LHCN-M2 (cell line): ENCODE data around the gene SYT17. TPM values are rescaled to one million over a fixed set of nuclear protein-coding genes. Genes with fewer than 3 reads are reported as not detected.

Experiments
- DNase-seq: peaks from one replicate; pipeline ENCODE4 v3.0.0-alpha.2; 2012; ENCODE audit warnings: low read depth
- total RNA-seq: library from RNA; depleted of rRNA; stranded (reverse); fragments of >200 nt; gene quantifications from 2 replicates; pipeline ENCODE4 v1.2.3, GENCODE V29; 2014

The SYT17 gene
- total RNA-seq, 1 experiment from 2014 or later: not detected

DNA sequence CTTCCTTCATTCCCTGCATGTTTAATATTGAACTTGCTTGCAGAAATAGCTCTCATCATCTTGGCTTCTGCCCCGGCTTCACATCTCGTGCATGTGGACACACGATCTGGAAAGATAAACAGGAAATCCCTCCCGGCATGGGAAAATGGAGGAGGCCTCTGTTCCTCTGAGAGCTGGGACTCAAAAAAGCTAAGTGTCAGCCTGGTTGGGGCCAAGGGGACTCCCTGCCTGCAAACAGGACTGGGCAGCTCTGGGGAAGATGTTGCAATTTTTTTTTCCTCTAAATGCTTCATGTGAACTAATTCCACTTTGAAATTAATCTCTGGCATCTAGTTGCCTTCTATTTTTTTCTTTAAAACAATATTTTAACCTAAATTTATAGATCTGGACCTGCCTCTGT lies 29.4 kb upstream of the SYT17 start:
- peak; percentile 61 for DNase-seq

- DNase-seq: no peak
Measured at GRCh38 chr16:19139436-19140091, 28.5 kb upstream of the SYT17 start.

GRCh38 chr16:19140396-19140795 lies 27.6 kb upstream of the SYT17 start:
- DNase-seq: no peak

DNA sequence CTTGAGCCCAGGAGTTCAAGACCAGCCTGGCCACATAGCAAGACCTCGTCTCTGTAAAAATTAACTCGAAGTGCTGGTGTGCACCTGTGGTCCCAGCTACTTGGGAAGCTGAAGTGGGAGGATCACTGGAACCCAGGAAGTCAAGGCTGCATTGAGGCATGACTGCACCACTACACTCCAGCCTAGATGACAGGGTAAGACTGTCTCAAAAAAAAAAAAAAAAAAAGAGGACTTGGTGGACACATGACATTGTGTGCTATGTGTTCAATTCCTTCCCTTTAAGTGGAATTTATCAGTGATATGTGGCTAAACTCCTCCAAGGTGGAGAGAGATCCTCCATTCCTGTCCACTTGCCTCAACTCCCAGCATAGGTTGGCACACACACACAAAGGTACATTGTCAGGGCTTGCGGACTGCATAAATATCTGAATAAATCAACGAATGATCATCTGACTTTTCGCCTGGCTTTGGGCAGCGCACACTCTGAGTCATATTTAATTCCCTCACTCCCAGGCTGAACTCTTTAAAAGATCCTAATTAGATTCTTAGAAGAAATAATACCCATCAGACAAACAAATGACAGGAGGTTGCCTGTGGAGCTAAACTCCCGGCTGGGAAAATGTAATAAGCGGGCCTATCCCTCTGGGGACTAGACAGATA lies 25.0 kb upstream of the SYT17 start:
- no peak for DNase-seq

- DNase-seq: no peak
Measured at GRCh38 chr16:19143599-19143956, 24.5 kb upstream of the SYT17 start.

DNA sequence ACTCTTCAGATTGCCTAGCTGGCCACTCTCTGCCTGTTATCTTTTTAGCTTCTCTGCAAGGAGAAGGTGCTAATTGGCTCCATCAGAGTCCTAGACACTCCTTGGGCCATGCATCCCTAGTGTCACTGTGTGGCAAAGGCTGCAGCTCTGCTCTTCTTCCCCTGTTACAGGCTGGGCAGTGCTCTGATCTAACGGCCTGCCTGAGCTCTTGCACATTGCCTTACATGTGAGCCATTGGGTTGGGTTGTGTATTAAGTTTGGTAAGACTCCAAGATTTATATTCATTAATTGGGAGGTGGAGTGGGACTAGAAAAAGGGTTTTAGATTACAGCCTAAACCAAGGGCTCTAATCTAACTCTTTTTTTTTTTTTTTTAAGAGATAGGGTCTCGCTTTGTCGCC lies 23.0 kb upstream of the SYT17 start:
- no peak for DNase-seq

- no peak for DNase-seq
Measured at GRCh38 chr16:19147126-19147525, 20.9 kb upstream of the SYT17 start.

DNA sequence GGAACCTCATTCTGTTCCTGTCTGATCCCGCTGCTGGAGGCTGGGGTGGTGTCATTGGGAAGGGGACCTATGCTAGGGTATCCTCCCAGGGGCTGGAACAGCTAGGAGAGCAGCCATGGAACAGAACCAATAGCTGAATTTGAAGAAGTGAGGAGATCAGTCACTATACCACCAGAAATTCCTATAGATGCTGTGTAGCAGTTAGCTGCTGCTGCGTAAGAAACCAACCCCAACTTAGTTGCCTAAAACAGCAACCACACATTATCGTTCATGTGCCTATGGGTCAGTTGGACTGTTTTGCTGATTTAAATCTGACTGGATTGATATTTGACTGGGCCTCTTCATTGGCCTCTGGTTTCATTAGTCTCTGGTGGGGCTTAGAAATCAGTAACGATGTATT lies 20.4 kb upstream of the SYT17 start:
- DNase-seq: no peak

DNA sequence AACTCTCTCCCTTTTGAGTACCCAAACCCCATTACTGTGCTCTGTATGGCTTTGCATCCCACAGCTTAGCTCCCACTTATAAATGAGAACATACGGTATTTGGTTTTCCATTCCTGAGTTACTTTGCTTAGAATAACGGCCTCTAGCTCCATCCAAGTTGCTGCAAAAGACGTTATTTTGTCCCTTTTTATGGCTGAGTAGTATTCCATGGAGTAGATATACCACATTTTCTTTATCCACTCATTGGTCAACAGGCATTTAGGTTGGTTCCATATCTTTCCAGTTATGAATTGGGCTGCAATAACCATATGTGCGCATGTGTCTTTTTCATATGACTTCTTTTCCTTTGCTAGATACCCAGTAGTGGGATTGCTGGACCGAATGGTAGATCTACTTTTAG lies 19.9 kb upstream of the SYT17 start:
- DNase-seq: no peak

- DNase-seq: no peak
Measured at GRCh38 chr16:19151310-19151709, 16.7 kb upstream of the SYT17 start.

DNA sequence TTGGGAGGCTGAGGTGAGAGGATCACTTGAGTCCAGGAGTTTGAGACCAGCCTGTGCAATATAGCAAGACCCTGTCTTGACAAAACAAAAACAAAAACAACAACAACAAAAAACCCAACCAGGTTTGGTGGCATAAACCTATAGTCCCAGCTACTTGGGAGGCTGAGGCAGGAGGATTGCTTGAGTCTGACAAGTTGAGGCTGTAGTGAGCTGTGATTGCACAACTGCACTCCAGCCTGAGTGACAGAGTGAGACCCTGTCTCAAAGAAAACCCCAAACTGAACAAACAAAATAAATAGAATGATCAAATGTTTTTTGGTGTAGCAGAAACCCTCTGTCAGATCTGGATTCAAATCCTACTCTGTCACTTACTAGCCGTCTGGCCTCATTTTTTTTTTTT lies 16.0 kb upstream of the SYT17 start:
- DNase-seq: no peak

- DNase-seq: no peak
Measured at GRCh38 chr16:19153876-19154275, 14.2 kb upstream of the SYT17 start.

- peak; percentile 58 for DNase-seq
Measured at GRCh38 chr16:19162085-19162484, 6.0 kb upstream of the SYT17 start.

- DNase-seq: no peak
Measured at GRCh38 chr16:19163215-19163614, 4.8 kb upstream of the SYT17 start.

- no peak for DNase-seq
Measured at GRCh38 chr16:19164285-19164684, 3.8 kb upstream of the SYT17 start.

GRCh38 chr16:19165101-19165500 lies 2.9 kb upstream of the SYT17 start:
- no peak for DNase-seq

DNA sequence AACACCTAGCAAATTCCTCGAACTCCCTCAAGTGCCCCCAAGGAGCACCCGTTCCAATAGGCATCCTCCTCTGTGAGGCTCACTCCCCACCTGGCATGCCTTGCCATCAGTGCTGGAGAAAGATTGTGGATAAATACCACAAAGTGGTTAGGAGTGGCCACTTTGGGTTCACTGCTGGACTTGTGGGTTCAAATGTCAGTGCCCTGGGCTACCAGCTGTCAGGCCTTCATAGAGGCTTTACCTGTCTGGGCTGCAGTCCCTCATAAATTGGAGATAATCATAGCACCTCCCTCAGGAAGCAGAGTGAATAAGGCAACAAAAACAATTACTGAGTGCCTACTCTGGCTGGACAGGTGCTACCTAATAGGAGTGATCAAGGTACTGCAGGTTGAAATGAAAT lies 1.5 kb upstream of the SYT17 start:
- DNase-seq: no peak

DNA sequence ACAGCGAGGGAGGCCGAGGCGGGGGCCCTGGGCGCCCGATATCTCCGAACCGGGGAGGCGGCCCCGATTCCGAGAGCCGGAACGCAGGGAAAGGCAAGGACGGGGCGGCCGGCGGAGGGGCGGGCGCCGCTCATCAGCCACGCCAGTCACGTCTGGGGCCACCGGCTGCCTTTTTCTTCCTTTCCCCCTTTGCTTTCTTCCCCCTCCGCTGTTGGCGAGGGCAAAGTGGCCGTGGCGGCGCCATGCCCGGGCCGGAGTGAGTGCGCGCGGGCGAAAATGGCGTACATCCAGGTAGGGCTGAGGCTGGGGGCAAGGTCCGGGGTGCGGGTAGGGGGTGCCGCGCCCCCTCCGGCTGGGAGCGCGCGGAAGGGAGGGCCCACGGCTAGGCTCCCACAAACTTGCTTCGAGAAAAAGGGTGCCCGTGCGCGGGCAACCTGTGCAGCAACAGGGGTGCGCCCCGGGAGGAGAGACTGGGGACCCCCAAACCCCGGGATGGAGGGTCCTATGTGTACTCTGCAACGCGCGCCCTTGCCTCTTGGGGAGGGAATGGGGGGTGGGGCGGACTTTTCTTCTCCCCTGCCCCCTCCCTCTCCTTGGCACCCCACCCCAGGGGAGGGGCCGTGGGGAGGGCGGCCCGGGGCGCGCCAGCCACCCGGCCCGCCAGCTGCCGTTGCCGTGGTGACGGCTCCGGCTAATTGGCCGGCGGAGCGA lies 486 bp downstream of the SYT17 start:
- no peak for DNase-seq

GRCh38 chr16:19169082-19169639 lies 1.1 kb downstream of the SYT17 start:
- DNase-seq: no peak

- DNase-seq: no peak
Measured at GRCh38 chr16:19170043-19170655, 2.1 kb downstream of the SYT17 start.

DNA sequence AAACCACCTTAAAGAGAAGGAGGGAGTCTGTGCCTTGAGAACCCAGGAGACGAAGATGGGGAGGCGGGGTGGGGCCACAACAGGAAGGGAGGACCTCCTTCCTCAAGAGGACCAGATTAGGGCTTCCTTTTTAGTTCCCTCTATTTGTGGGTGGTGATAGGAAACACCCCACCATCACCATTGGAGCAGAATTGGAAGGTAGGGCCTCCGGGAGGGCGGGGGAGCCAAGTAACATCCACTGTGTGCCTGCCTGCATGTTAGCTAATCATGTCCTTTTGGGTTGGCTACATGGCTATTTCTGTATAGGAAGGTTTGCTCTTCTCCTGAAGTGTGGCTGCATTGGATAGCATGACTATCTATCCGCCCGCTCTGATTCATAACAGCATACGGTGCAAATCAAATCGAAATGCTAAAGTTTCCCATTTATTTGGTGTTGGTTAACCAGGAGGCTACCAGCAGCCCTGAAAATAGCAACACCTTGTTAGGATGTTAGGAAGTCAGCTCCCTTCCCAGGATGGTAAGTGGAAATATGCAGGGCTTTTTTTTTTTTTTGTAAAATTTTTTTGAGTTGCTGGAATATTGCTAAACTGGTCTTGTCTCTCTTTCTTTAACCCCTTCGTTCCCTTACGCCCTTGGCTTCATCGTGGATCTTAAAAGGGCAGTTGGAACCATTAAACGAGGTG lies 4.2 kb downstream of the SYT17 start:
- no peak for DNase-seq

- no peak for DNase-seq
Measured at GRCh38 chr16:19173059-19173458, 5.0 kb downstream of the SYT17 start.
